Thymus (tissue), 14 donors: ENCODE measurements around the gene ACOX2. TPM values are rescaled to one million over a fixed set of nuclear protein-coding genes. Genes with fewer than 3 reads are reported as not detected.

Experiments
- DNase-seq, 9 donors: peaks; one replicate each; pipeline ENCODE4 v3.0.0-alpha.2; 2013; ENCODE audit warnings: low spot score in 9 of 9, low read depth in 6 of 9, missing footprints in 1 of 9
- H3K27ac ChIP-seq, 2 donors: one replicate each; pipeline ENCODE4 v1.5.1; 2013; ENCODE audit warnings: control low read depth in 1 of 2, low read depth in 1 of 2, low read length in 1 of 2, mild to moderate bottlenecking in 1 of 2, moderate library complexity in 1 of 2
- H3K27me3 ChIP-seq, 2 donors: one replicate each; pipeline ENCODE4 v1.5.1; 2013; ENCODE audit warnings: low read length in 1 of 2; ENCODE audit not compliant: control insufficient read depth in 2 of 2, insufficient read depth in 1 of 2
- H3K36me3 ChIP-seq, 2 donors: one replicate each; pipeline ENCODE4 v1.5.1; 2013; ENCODE audit warnings: low read length in 1 of 2, mild to moderate bottlenecking in 1 of 2, moderate library complexity in 1 of 2; ENCODE audit not compliant: control insufficient read depth in 2 of 2, insufficient read depth in 2 of 2
- H3K4me1 ChIP-seq, 2 donors: one replicate each; pipeline ENCODE4 v1.5.1; 2013; ENCODE audit warnings: low read length in 2 of 2; ENCODE audit not compliant: control insufficient read depth in 2 of 2, insufficient read depth in 2 of 2
- H3K4me3 ChIP-seq, 2 donors: one replicate each; pipeline ENCODE4 v1.5.1; 2013; ENCODE audit warnings: low read length in 2 of 2, control low read depth in 1 of 2, mild to moderate bottlenecking in 1 of 2
- H3K9me3 ChIP-seq, 2 donors: one replicate each; pipeline ENCODE4 v1.5.1; 2013; ENCODE audit warnings: low read length in 1 of 2, mild to moderate bottlenecking in 1 of 2; ENCODE audit not compliant: control insufficient read depth in 2 of 2, insufficient read depth in 1 of 2
- WGBS: extraction: QIAGEN DNeasy Blood & Tissue Kit; methylation state at CpG from one replicate; pipeline ENCODE4 v1.1.7; 2013; 5-methylcytosine and 5-hydroxymethylcytosine counted together
- long read RNA-seq, 10 donors: transcript quantifications; one replicate each; lab custom pipeline, GENCODE V29; 2026
- polyA plus RNA-seq: library from polyadenylated mRNA; stranded (reverse); fragments of 200-250 nt; gene quantifications from one replicate; pipeline ENCODE4 v1.2.3, GENCODE V29; 2013
- total RNA-seq: library from RNA; stranded (reverse); fragments of 120-200 nt; gene quantifications from one replicate; pipeline ENCODE4 v1.2.4, GENCODE V29; 2013
- donor health status: healthy.

The ACOX2 gene
- 4.7 TPM for total RNA-seq
- polyA plus RNA-seq: 12.2 TPM
- long read RNA-seq, donor 1: 0 reads
- long read RNA-seq, donor 2, partial matches to known transcripts: 0 of 2 reads
- long read RNA-seq, donor 2, other reads (novel, unspliced or antisense): 0 of 2 reads
- long read RNA-seq, donor 3: 0 reads
- long read RNA-seq, donor 4: 0 reads
- long read RNA-seq, donor 5, partial matches to known transcripts: 0 of 3 reads
- long read RNA-seq, donor 5, other reads (novel, unspliced or antisense): 0 of 3 reads
- long read RNA-seq, donor 6: 0 reads
- long read RNA-seq, donor 7: 0 reads
- long read RNA-seq, donor 8: 0 reads
- long read RNA-seq, donor 9: 0 reads
- long read RNA-seq, donor 10, partial matches to known transcripts: 0 of 1 reads
- long read RNA-seq, donor 10, other reads (novel, unspliced or antisense): 0 of 1 reads

DNA sequence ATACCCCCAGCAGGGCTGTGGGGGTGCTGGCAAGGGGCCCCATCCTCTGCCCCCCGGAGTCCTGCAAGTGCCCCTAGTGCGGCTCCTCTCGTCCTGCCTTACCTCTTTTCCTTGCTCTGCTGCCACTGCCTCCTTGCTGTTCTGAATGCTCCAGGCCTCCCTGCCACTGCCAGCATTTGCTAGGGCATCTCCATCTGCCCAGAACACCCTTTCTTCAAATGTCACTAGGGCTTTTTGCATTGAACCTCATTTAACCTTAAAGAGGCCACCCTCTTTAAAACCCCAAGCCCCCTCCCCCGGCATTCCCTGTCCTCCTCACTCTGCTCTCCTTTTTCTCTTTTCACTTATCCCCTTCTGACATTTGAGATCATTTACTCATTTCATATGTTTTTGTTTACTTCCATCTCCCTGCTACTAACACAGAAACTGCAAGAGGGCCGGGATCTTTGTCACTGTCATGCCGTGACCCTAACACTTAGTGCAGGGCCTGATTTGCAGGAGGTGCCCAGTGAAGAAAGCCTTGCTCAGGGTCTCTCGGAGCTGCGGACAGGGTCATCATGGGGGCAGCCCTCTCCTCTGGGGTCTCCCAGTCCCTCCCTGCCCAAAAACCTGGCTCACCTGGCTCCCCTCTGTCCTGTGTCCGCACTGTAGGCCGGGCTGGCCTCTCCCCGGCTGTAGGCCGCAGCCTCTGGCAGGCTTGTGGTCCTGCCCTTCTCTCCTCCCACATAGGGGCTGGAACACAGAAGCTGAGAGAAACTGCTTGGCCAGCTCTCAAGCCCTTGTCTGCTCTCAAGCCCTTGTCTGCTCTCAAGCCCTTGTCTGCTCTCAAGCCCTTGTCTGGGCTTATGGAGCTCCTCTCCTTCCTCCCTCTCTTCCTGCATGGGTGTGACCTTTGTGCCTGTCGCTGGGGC lies at the start of gene ACOX2:
TSS of gene ACOX2 (minus strand) at position 690 of the 911 bp plus-strand sequence. CDS start 2,084 bp downstream, outside the sequence.
- 83% methylated on average over 13 of the region's 13 CpGs for WGBS
- Histone ChIP-seq H3K27me3 (no peaks in the 10 kb centered on the region), H3K27ac (peak within 1 kb of the TSS in 1 of 2 donors; percentile 12), H3K4me1 (peaks cover 0 to 9% of the 10 kb centered on the region in 2 donors), H3K36me3 (no peaks in the 10 kb centered on the region), H3K9me3 (no peaks in the 10 kb centered on the region), H3K4me3 (no peak within 1 kb of the TSS)
- DNase-seq: no peak

DNA sequence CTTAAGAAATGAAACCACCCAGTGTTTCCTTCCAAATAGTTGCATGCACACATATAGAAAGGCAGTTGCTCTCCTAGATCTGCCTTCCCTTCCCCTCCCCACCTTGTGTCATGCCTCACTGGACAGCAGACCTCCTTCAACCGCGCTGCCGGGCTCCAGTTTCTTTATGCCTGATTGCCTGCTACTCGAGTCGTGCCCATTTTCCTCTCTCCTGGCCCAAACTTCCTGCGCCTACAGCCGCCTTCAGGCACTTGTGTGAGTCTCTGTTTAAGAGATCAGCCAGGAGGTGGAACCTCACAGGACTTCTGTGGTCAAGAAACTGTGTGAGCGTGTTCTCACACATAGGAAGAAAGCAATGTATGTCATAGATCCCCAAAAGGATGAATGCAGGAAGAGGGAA lies 49.0 kb upstream of the ACOX2 start:
- peaks cover 2 to 14% of the 10 kb centered on the region in 2 donors for H3K4me1 ChIP-seq
- H3K36me3 ChIP-seq: no peaks in the 10 kb centered on the region
- DNase-seq: no peak
- peak overlapping the region in 1 of 2 donors; percentile 39 for H3K4me3 ChIP-seq
- peaks cover 0 to 3% of the 10 kb centered on the region in 2 donors for H3K9me3 ChIP-seq
- 39% methylated on average over 8 of the region's 8 CpGs for WGBS
- peaks cover 27 to 55% of the 10 kb centered on the region in 2 donors for H3K27me3 ChIP-seq
- H3K27ac ChIP-seq: peak overlapping the region in 1 of 2 donors; percentile 26

DNA sequence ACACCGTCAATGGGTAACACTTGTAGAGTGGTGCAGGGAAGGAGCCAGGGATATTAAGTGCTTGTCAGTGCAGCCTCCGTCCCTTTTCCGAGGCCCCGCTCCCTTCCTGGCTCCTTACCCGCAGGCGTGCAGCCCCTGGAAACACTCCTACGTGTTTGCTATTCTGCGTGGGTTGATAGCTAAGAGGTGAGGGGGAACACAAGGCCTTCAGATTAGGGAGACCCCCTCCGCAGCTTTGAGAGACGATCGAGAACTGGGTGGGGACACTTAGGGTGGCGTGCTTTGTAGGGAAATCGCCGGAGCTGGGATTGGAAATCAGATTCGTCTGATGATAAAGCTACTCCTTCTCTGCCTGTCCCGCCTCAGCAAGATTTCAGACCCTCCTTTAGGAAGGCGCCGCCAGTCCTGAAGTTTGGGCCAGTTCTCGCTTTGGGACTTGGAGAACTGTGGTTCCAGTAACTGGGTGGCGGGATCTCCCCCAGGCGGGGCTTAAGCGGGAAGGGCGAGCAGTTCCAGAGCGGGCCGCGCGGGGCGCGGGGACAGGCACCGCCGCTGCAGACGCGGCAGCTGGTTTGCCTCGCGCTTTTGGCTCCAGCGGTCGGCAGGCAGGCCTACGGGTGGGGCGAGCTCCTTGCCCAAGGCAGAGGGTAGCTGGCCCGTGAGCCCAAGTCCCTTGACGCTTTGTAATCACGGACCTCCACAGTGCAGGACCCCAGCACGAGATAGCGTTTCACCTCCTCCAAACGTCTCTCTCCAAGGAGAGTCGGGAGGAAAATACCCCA lies 48.2 kb upstream of the ACOX2 start:
- Histone ChIP-seq H3K4me1 (peaks cover 2 to 17% of the 10 kb centered on the region in 2 donors), H3K36me3 (no peaks in the 10 kb centered on the region), H3K9me3 (peaks cover 0 to 3% of the 10 kb centered on the region in 2 donors), H3K27ac (peak overlapping the region; percentile 47 to 76), H3K4me3 (peak overlapping the region; percentile 38 to 39), H3K27me3 (peaks cover 27 to 55% of the 10 kb centered on the region in 2 donors)
- 7% methylated on average over 46 of the region's 46 CpGs for WGBS
- peak in 4 of 9 donors; percentile 13 to 47 (median 28) for DNase-seq

DNA sequence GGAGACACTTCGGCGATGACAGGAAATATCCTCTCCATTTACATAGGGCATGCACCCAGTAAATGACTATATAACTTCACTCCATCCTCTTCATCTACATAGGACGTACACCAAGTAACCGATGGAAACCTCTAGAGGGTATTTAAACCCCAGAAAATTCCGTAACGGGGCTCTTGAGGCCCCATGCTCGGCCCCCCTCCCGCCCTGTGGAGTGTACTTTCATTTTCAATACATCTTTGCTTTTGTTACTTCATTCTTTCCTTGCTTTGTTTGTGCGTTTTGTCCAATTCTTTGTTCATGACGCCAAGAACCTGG lies 47.7 kb upstream of the ACOX2 start:
- DNase-seq: no peak
- Histone ChIP-seq H3K4me3 (peak overlapping the region; percentile 38 to 39), H3K4me1 (peaks cover 2 to 17% of the 10 kb centered on the region in 2 donors), H3K36me3 (no peaks in the 10 kb centered on the region), H3K9me3 (peaks cover 0 to 3% of the 10 kb centered on the region in 2 donors), H3K27ac (no peak overlapping the region), H3K27me3 (peaks cover 27 to 55% of the 10 kb centered on the region in 2 donors)
- WGBS: 44% methylated on average over 10 of the region's 10 CpGs

DNA sequence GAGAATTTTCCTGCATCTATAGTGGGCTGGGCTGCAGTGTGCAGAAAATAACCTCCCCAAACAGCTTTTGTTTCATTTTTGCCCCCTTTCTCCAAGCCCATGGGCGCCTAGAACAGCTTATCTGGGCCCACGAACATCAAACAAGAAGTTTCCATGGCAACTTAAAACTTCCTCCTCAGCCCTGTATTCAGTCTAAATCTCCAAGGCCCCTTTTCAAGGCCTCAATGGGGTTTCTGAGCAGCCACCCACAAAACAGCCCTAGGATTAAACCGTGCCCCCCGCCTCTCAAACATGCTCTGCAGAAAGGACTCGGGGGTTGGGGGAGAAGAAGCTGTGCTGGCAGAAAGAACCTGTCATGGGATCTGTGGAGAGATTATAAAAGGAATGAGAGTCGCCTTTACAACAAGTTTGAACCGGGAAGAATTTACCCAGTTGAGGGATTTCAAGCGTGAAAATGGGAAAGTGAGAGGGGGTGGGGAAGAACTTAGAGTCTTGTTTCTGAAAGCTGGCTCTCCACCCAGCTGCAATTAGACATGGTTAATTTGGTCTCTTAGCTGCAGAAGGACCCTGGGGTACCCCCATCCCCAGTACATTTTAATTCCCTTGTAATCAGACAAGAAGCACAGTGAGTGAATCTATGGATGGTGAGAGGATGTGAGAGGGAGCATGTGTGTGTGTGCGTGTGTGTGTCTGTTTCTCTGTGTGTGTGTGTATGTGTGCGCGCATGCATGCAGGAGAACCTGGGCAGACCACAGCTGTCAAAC lies 44.5 kb upstream of the ACOX2 start:
- no peaks in the 10 kb centered on the region for H3K9me3 ChIP-seq
- H3K4me1 ChIP-seq: peaks cover 2 to 20% of the 10 kb centered on the region in 2 donors
- H3K27me3 ChIP-seq: peaks cover 16 to 39% of the 10 kb centered on the region in 2 donors
- H3K4me3 ChIP-seq: no peak overlapping the region
- no peaks in the 10 kb centered on the region for H3K36me3 ChIP-seq
- DNase-seq: peak in 8 of 9 donors; percentile 26 to 81 (median 51)
- WGBS: 57% methylated on average over 11 of the region's 11 CpGs
- peak overlapping the region in 1 of 2 donors; percentile 10 for H3K27ac ChIP-seq

DNA sequence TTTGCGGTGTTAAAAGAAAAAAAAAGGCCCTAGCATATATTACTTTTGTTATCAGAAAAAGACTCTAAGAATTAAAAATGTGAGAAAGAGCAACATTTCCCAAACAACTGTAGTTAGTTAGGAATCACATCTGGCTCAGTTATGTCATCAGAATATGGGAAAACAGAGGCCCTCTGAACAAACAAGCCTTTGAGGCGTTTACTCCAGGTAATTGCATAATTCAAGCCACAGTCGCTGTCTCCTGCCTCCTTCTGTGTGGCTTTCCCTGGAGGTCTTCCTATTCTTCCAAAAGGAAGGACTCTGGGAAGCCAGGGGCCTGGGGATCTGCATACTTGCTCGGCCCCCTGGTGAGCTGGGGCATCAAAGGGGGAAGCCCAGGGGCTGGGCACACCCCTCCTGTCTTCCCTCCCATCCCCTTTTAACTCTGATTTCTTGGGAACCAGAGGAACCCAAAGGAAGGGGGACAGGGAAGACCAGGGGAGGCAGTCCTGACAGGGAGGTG lies 43.9 kb upstream of the ACOX2 start:
- DNase-seq: no peak
- Histone ChIP-seq H3K4me1 (peaks cover 2 to 20% of the 10 kb centered on the region in 2 donors), H3K4me3 (no peak overlapping the region), H3K27me3 (peaks cover 10 to 39% of the 10 kb centered on the region in 2 donors), H3K27ac (peak overlapping the region in 1 of 2 donors; percentile 10), H3K36me3 (no peaks in the 10 kb centered on the region), H3K9me3 (no peaks in the 10 kb centered on the region)
- WGBS: 91% methylated on average over 4 of the region's 4 CpGs

DNA sequence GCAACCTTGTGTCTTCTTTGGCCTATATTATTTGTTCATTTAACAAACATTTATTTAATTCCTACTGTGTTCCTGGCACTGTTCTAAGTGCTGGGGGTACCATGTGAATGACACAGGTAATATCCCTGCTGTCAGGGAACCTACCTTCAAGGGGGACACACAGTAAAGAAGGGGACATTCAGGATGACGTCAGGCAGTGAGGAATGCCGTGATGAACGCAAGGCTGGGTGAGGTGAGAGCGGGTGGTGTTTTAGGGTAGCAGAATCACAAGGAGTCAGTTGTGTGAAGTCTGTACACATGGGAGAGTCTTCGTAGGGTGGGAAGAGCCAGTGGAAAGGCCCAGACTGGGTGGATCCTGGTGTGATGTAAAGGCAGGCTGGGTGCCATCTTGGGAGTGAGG lies 41.9 kb upstream of the ACOX2 start:
- Histone ChIP-seq H3K27ac (no peak overlapping the region), H3K4me1 (peaks cover 2 to 18% of the 10 kb centered on the region in 2 donors), H3K27me3 (peaks cover 0 to 25% of the 10 kb centered on the region in 2 donors), H3K4me3 (no peak overlapping the region), H3K36me3 (no peaks in the 10 kb centered on the region), H3K9me3 (no peaks in the 10 kb centered on the region)
- no peak for DNase-seq
- 96% methylated on average over 5 of the region's 5 CpGs for WGBS

DNA sequence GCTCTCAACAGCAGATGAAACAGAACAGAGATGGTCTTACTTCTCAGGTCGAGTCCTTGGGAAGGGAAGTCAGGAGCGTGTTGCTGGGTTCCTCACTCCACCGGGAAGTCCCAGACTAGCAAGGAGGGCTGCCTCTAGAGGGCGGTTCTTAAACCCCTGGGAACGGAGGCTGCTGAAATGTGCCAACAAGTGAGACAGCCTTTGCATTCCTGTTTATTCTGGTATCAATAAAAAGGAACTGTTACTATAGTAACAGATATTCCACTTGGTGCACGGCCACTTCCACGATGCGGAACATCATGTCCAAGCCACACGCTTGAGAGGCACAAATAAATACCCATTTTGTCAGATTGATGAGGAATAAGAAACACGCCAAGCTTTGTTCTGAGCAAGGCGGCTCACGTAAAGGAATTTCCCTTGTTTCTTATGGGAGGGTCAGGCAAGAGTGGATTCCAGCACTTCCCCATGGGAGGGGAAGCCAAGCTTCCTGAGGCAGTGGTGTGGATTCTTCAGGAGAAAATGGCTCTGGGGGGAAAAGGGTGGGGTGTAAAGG lies 40.4 kb upstream of the ACOX2 start, which contains the start of gene FAM107A:
TSS of gene FAM107A (minus strand) at position 123 of the 553 bp plus-strand sequence. CDS start 7,531 bp downstream, outside the sequence.
- no peak within 1 kb of the TSS for H3K4me3 ChIP-seq
- H3K4me1 ChIP-seq: peaks cover 2 to 18% of the 10 kb centered on the region in 2 donors
- peak within 1 kb of the TSS in 1 of 2 donors; percentile 19 for H3K27ac ChIP-seq
- H3K36me3 ChIP-seq: no peaks in the 10 kb centered on the region
- H3K9me3 ChIP-seq: no peaks in the 10 kb centered on the region
- WGBS: 54% methylated on average over 12 of the region's 12 CpGs
- peaks cover 0 to 22% of the 10 kb centered on the region in 2 donors for H3K27me3 ChIP-seq
- no peak for DNase-seq
